GM04504 (cell line): Measurements from ENCODE around the gene CCDC149.

Experiments used
- DNase-seq: peaks from one replicate; pipeline ENCODE4 v3.0.0-alpha.2; 2012; ENCODE audit warnings: low read depth

CCDC149 gene

GRCh38 chr4:24802648-24803047, 110.2 kb downstream of the CCDC149 start:
- no peak for DNase-seq

- no peak for DNase-seq
Observed at GRCh38 chr4:24801136-24801855, 111.5 kb downstream of the CCDC149 start.

- no peak for DNase-seq
Observed at GRCh38 chr4:24800325-24800895, 112.4 kb downstream of the CCDC149 start.

- DNase-seq, result no peak
Observed at GRCh38 chr4:24799544-24800324, 113.1 kb downstream of the CCDC149 start.

GRCh38 chr4:24799196-24799543, 113.7 kb downstream of the CCDC149 start:
- no peak for DNase-seq

GRCh38 chr4:24798036-24798610, 114.7 kb downstream of the CCDC149 start:
- no peak for DNase-seq

GRCh38 chr4:24796620-24797019, 116.2 kb downstream of the CCDC149 start:
- DNase-seq, result no peak

GRCh38 chr4:24795666-24796381, 117.0 kb downstream of the CCDC149 start:
- DNase-seq, result no peak

- DNase-seq, result peak; percentile 86
Observed at GRCh38 chr4:24794916-24795665, 117.8 kb downstream of the CCDC149 start, which contains the start of gene SOD3. SOD3 (plus strand) TSS chr4:24795573; CDS start chr4:24799522, 3,949 bp downstream.

- peak; percentile 55 for DNase-seq
Observed at GRCh38 chr4:24794480-24794879, 118.4 kb downstream of the CCDC149 start.

- no peak for DNase-seq
Observed at GRCh38 chr4:24794051-24794450, 118.8 kb downstream of the CCDC149 start.

- DNase-seq, result no peak
Observed at GRCh38 chr4:24793219-24794005, 119.4 kb downstream of the CCDC149 start.

- DNase-seq, result no peak
Observed at GRCh38 chr4:24792552-24792951, 120.3 kb downstream of the CCDC149 start.

- no peak for DNase-seq
Observed at GRCh38 chr4:24791043-24791442, 121.8 kb downstream of the CCDC149 start.

GRCh38 chr4:24783506-24783905, 129.3 kb downstream of the CCDC149 start:
- DNase-seq, result no peak

- DNase-seq, result no peak
Observed at GRCh38 chr4:24781999-24782745, 130.7 kb downstream of the CCDC149 start.

- no peak for DNase-seq
Observed at GRCh38 chr4:24780936-24781495, 131.8 kb downstream of the CCDC149 start.

- peak; percentile 98 for DNase-seq
Observed at GRCh38 chr4:24778464-24779225, 134.2 kb downstream of the CCDC149 start.
